Measurements from ENCODE around the gene LCNL1.
A peak's percentile ranks its signal among the peaks of the same experiment; 100 is the strongest.

Gene LCNL1

GRCh38 chr9:137013571-137013940 is 30.8 kb downstream of the LCNL1 start:
- DNase-seq: no peak

DNA sequence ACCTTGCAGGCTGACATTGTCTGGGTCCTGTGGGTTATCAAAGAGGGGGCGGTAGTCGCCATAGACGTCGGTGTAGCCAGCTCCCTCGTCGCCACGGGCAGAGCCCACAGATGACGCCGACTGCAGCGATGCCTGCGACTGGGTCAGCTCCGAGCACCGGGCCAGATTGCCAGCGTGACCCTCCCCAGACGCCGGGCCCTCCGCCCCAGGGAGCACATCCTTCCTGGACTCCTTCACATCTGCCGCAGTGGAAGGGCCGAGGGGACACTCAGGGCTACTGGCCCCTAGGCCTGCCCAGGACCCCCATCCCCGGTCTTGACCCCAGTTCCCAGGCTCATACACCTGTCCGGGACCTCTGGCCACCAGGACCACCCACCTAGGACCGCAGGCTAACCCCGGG is 31.4 kb downstream of the LCNL1 start:
- DNase-seq: no peak

GRCh38 chr9:137014776-137015539 is 32.2 kb downstream of the LCNL1 start:
- DNase-seq: no peak

- DNase-seq: no peak
These were observed 32.7 kb downstream of the LCNL1 start for GRCh38 chr9:137015540-137015930.

DNA sequence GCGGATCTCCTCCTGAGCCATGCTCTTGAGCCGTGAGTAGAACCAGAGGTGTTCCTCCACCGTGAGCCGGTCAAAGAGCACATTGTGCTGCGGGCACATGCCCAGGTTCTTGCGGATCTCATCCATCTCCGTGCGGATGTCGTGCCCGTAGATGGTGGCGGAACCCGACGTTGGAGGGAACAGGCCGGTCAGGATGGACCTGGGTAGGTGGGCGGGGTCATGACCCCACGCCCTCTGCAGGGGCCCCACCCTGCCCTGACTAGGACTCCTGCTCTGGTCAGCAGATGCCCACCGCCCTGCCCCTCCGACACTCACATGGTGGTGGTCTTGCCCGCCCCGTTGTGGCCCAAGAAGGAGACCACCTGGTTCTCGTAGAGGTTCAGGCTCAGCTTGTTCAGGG is 33.2 kb downstream of the LCNL1 start:
- no peak for DNase-seq

DNA sequence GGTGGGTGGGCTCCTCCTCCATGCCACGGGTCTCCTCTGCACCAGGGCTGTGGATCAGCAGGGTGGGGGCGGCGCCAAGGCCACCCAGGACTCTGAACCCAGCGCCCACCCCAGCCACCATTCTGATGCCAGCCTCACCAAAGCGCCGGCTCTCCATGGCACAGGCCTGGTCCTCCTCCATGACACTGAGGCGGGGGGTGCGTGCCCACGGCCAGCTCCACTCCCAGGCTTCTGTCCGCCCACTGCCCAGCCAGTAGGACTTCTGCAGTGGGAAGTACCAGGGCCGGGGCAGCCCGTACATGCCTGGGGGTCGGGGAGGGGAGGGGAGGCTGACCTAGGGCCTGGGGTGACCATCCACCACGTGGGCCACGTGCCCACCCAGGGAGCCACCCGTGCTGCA is 33.6 kb downstream of the LCNL1 start:
- no peak for DNase-seq

- DNase-seq: no peak
These were observed 34.3 kb downstream of the LCNL1 start for GRCh38 chr9:137017071-137017470.

DNA sequence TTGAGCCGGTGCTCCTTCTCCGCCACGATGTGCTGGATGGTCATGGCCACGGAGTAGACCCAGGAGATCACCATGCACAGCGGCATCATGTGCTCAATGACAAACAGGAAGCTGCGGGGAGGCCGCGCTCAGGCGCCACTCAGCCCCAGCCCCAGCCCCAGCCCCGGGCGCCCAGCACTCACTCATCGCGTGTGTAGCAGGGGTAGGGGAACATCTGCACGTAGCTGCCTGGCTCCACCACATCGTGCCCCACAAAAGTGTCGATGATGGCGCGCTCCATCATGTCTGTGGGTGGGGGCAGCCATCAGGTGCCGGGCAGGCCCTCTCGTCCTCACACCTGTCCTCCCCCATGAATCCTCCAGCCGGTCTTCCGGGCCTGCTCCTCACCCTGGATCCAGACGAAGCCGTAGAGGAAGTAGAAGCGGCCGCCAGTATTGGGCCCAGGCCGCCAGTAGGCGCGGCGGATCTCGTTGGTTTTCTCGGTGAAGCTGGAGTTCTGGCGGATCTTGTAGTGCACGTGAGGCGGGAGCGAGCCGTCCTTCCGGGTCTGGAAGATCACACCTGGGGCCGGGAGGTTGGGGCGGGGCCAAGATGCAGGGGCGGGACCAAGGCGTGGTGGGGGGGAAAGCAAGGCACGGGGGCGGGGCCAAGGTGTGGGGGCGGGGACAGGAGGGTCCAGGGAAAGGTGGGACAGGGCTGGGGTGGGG is 35.2 kb downstream of the LCNL1 start:
- DNase-seq: no peak

GRCh38 chr9:137018761-137019559 is 36.2 kb downstream of the LCNL1 start:
- no peak for DNase-seq

GRCh38 chr9:137019891-137020683 is 37.3 kb downstream of the LCNL1 start:
- DNase-seq: no peak

GRCh38 chr9:137020771-137021567 is 38.2 kb downstream of the LCNL1 start:
- DNase-seq: no peak

DNA sequence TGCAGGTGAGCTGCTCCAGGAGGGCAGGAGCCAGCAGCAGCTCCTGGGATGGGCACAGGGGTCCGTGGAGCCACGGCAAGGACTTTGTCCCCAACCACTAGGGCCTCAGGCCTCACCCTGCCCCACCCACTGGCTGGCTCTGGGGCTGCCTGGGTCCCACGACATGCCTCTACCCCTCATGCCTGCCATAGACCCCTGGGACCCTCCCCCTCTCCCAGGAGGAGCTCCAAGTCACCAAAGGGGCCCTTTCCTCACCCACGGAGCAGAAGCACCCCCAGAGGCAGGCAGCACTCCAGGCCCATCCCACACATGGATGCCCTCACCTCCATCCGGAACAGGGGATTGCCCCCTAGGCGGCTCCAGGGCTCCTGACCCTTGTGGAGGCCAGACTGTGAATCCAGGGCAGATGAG is 38.8 kb downstream of the LCNL1 start:
- no peak for DNase-seq

GRCh38 chr9:137021979-137022661 is 39.3 kb downstream of the LCNL1 start:
- DNase-seq: peak; percentile 71 to 92

DNA sequence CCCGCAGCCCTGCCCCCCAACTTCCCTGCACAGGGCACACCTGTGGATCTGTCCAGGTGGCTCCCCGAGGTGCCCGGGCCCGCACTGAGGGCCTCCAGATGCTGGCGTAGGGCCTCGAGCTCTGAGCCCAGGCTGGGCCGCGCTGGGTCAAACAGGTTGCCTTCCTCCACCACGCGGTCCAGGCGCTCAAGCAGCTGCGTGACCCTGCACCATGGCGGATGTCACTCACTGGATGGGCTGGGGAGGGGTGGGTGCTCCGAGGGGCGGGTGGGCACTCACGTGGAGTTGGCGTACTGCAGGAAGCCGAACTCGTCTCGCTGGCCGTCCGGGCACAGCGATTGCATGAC is 39.8 kb downstream of the LCNL1 start:
- no peak for DNase-seq

DNA sequence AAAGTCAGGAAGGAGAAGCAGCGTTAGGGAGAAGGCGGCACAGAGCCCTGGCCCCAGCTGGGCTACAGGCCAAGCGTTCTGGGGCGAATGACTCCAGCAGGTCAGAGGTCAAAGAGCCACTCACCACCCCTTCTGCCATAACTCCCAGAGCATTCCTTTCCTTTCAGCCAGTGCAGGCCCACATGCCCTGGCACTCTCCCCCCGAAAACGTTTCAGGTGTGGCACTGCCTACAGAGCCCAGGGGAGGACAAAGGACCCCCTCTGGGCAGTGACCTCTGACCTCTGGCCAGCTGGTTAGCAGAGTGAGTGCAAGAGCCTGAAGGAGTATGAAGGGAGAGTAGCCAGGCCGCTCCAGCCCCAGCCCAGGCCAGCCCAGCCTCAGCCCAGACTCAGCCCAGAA is 40.4 kb downstream of the LCNL1 start:
- DNase-seq: no peak

- DNase-seq: peak; percentile 51 to 67
These were observed 40.8 kb downstream of the LCNL1 start for GRCh38 chr9:137023583-137023991.

DNA sequence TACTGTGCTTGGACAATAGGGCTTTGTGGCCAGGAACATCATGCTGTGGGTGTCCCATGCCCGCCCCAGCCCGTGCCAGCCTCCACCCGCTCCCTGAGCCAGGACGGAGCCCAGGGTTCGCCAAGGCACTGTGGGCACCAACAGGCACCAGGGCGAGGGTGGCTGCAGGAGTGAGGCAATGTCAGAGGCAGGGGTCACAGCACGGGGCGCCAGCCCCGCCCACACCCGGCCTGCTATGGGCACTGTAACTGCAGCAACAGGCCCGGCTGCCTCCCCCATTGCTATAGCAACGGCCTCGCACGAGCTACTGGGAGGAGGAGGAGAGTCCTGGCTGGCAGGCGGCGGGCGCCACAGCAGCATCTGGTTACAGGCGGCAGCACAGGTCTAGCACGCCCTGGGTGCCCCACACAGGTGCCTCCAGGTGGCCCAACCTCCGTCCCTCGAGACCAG is 42.7 kb downstream of the LCNL1 start:
- DNase-seq: peak; percentile 98 to 99

DNA sequence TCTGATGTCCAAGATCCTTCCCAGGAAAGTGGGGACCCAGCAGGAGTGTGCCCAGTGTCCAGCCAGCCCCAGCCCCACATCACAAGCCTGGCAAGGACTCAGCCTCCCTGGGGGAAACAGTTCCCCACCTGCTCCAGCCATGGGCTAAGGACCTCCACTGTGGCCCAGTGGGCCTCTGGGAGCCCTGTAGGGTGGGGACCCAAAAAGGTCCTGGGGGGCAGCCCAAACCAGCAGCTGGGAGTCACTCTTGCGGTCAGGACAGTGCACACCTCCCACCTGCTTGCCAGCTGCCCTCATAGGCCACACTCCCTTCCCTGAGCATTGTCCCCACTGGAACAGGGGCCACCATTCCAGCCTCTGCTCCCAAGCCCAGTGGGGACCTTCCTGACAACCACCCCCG is 43.6 kb downstream of the LCNL1 start:
- DNase-seq: no peak

- DNase-seq: no peak
These were observed 44.0 kb downstream of the LCNL1 start for GRCh38 chr9:137026828-137027227.

DNA sequence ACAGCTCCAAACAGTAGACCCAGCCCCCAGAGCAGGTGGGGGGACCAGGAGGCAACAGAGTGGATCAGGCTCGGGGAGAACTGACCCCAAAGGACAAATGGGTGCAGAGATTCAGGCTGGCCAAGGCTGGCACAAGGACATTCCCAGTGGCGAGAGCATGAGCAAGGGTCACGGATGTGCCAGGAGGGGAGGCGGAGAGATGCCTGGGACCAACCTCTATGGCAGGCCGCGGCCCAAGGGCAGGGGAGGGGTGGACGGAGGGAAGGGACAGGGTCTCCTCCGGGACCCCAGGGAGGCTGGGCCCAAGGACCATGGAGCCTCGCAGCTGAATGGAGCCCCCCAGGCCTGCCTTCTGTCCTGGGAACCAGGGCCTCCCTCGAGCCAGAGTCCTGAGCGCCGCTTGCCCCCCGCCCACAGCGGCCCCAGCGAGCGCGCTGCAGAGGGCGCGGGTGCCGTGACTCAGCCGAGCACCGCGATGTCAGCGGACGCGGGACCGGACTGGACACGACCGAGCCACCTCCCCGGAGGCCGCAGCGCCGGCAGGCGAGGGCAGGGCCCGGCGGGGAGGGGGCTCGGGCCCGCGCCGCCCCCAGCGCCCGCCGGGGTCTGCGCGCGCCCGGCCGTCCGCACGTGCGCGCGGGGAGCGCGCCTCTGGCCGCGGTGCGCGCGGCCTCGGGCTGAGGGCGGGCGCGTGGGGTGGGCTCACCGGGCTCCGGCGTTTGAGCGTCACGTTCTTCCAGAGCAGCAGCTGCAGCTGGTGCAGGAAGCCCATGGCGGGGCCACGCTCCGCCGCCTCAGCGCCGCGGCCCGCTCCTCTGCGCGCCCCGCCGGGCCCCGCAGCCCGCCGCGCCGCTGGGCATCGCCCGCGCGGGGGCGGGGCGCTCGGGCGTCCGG is 44.8 kb downstream of the LCNL1 start, which contains the start of gene ABCA2:
TSS of gene ABCA2 (minus strand) at position 869 of the 894 bp plus-strand sequence. CDS start at position 772, 97 bp downstream.
- DNase-seq: peak in 1 of 2 donors; percentile 48
